Kidney epithelial cell (primary cell): Measurements from ENCODE around the gene ENTREP3. TPM values are rescaled to one million over a fixed set of nuclear protein-coding genes. Genes with fewer than 3 reads are reported as not detected.
A peak's percentile ranks its signal among the peaks of the same experiment; 100 is the strongest.
"Not testable (repeated sequence)": the region's sequence is repeated elsewhere in the genome, so short reads cannot be mapped to it uniquely, and the experiment has no call there.

Experiments used
- DNase-seq: peaks from one replicate; pipeline ENCODE4 v3.0.0-alpha.2; 2010; ENCODE audit warnings: low read depth
- H3K27me3 ChIP-seq: 2 replicates; pipeline ENCODE4 v1.6.0; 2011; ENCODE audit warnings: low read length; ENCODE audit not compliant: control insufficient read depth, insufficient read depth
- H3K36me3 ChIP-seq: 2 replicates; pipeline ENCODE4 v1.5.1; 2011; ENCODE audit warnings: low read length; ENCODE audit not compliant: control insufficient read depth, insufficient read depth
- H3K4me3 ChIP-seq: 2 replicates; pipeline ENCODE4 v1.5.1; 2011; ENCODE audit warnings: low read depth, mild to moderate bottlenecking, control low read depth, low read length
- CTCF ChIP-seq: IDR thresholded peaks from 2 replicates; pipeline ENCODE4 v1.5.1; 2011; ENCODE audit warnings: mild to moderate bottlenecking, moderate library complexity, low read length, control low read depth, inconsistent platforms; ENCODE audit not compliant: insufficient read depth, poor library complexity, severe bottlenecking
- total RNA-seq: library from RNA; depleted of rRNA; stranded (reverse); fragments of >200 nt; gene quantifications from 2 replicates; pipeline ENCODE4 v1.2.3, GENCODE V29; 2015

The ENTREP3 gene
- total RNA-seq, 1 donor from 2014 or later: 13.2 TPM

- H3K4me3 ChIP-seq: no peak overlapping the region
- TF ChIP-seq CTCF: no peak
Measured at GRCh38 chr1:155219592-155220031, 35.7 kb downstream of the ENTREP3 start.

GRCh38 chr1:155218854-155219591 is 36.3 kb downstream of the ENTREP3 start:
- Histone ChIP-seq H3K4me3 (no peak overlapping the region), H3K36me3 (no peaks in the 10 kb centered on the region), H3K27me3 (no peaks in the 10 kb centered on the region)
- no peak for DNase-seq
- TF ChIP-seq CTCF: no peak

More at GRCh38 chr1:155219592-155220031, 35.7 kb downstream of the ENTREP3 start:
- Histone ChIP-seq H3K36me3 (no peaks in the 10 kb centered on the region), H3K27me3 (no peaks in the 10 kb centered on the region)
- no peak for DNase-seq

GRCh38 chr1:155214702-155215101 is 40.6 kb downstream of the ENTREP3 start:
- DNase-seq, H3K4me3 ChIP-seq, H3K27me3 ChIP-seq, H3K36me3 ChIP-seq: not testable (repeated sequence)

- not testable (repeated sequence) for DNase-seq, H3K27me3 ChIP-seq, H3K4me3 ChIP-seq, H3K36me3 ChIP-seq
Measured at GRCh38 chr1:155212051-155212440, 43.2 kb downstream of the ENTREP3 start.

- DNase-seq, H3K4me3 ChIP-seq, H3K27me3 ChIP-seq, H3K36me3 ChIP-seq: not testable (repeated sequence)
Measured at GRCh38 chr1:155211381-155212050, 43.8 kb downstream of the ENTREP3 start.

GRCh38 chr1:155210314-155211104 is 44.8 kb downstream of the ENTREP3 start:
- H3K27me3 ChIP-seq: no peaks in the 10 kb centered on the region
- TF ChIP-seq CTCF: no peak
- no peak overlapping the region for H3K4me3 ChIP-seq
- DNase-seq: no peak
- no peaks in the 10 kb centered on the region for H3K36me3 ChIP-seq

- no peak for DNase-seq
- no peaks in the 10 kb centered on the region for H3K36me3 ChIP-seq
- TF ChIP-seq CTCF: no peak
Measured at GRCh38 chr1:155209312-155209721, 46.0 kb downstream of the ENTREP3 start.

More at GRCh38 chr1:155209312-155209721, 46.0 kb downstream of the ENTREP3 start:
- H3K4me3 ChIP-seq: peak overlapping the region; percentile 75
- H3K27me3 ChIP-seq: no peaks in the 10 kb centered on the region
